HG02798 (cell line): ENCODE results near the gene CELF2.

Source experiments
- ATAC-seq: cut with Tn5 transposase; IDR thresholded peaks from one replicate; pipeline ENCODE4 v1.9.1; 2021; ENCODE audit warnings: mild to moderate bottlenecking; ENCODE audit not compliant: unreplicated experiment, poor library complexity

CELF2 gene

DNA sequence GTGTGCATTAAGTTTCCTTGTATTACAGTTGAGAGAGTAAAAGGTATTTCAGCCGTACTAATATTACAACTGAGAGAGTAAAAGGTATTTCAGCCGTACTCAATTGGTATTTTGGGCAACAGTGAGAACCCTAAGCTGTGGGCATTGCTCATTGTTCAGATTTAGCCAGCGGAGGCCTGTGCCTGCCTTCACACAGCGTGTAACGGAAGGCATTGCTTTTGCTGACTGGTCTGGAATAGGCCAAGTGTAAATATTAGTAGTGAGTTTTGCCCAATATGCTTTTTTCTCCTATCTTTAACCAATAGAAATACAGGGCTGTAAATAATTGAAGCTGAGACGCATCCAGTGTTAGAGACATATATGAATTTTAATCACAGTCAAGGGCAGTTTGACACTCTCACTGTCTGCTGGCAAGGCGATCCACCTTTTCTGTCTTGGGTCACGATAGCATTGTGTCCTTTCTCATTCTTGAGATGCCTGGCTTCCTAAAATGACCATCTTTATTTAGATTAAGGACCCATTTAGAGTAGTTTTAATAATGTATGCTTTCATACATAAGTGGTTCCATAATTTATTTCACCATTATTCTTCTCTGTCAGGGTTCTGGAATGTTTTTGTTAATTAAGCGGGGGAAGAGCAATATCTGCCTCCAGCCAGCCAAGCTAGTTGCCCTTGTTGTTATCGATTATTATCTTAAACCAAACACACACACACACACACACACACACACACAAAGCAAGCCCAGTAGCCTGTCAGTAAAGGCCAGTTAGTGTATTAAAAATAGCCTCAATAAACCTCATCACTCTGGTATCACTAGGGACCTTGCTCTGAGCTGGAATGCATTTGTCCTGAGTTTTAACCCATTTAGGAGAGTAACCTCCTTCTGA is 130.7 kb downstream of the CELF2 start:
- no peak for ATAC-seq

DNA sequence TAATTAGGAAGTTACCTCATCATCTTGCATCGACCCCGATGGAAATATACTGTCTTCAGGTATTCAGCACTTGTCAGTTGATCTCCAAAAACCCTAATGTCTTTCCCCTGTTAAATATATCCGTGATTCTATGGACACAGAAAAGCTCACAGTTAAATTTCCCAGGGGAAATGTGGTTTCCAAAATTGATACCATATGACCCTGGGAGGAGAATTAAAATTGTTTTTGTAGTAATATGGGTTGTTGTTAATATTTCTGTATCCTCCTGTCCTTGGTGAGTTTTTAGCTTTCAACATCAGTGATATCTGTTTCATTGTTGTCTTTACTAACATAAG is 132.1 kb downstream of the CELF2 start:
- no peak for ATAC-seq

- peak; percentile 48 for ATAC-seq
These were observed 132.6 kb downstream of the CELF2 start for GRCh38 chr10:11150231-11150731.

DNA sequence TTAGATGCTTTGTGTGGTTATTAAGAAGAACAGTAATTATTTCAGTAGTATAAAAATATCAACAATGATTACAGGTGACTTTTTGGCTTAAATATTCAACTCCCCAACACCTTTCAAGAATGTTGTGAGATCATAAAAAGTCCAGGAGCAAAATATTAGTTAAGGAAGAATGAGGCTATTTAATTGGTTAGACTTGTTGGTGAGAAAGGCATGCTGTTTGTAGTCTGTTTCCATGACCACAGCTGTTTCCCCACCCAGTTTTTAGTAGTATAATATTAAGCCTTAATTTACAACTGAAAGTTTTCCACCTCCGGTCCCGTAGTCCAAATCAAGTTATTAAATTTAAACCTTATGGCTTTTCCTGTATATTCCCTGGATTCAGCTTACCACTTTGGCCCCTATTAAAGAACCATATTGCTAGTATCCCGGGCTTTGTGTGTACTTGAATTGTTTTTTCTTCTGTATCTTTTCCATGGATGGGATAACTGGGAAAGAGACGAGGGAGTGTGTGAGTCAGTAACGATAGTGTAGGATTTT is 133.3 kb downstream of the CELF2 start:
- no peak for ATAC-seq

DNA sequence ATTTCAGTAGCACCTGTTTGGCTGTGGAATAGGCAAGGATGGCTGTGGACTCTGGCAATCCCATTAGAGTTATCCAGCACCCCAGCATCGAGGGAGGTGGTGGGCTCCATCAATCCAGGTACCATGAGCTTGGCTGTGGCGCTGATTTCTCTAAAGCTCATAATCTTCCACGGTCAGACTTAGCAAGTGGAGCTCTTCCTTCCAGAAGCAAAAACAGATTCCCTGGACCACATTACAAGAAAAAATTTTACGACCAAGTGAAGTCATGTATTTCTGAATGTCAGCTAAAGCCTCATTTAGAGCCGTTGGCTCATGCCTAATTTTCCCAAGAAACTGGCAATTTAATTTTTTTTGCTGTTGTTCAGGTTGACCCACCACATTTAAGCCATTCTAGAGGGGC is 135.1 kb downstream of the CELF2 start:
- ATAC-seq = no peak

DNA sequence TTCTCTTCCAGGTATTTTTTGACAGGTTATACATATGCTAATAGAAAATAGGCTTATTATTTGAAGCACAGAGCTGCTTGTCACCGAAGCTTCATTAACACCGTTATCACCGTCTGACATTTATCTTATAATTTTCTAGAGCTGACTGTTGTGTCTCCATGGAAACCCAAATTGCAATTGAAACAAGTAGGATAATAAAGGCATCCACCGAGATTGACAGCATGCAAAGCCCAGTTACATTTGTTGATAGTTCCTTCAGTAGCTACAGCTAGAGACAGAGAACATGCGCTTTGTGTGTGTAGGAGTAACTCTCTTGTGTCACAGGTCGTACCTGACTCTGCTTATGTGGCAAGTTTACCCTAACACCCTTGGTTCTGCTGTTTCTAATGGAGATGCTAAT is 135.6 kb downstream of the CELF2 start:
- ATAC-seq = no peak

- ATAC-seq = no peak
These were observed 136.1 kb downstream of the CELF2 start for GRCh38 chr10:11153766-11154165.

- ATAC-seq = no peak
These were observed 136.7 kb downstream of the CELF2 start for GRCh38 chr10:11154333-11154732.

DNA sequence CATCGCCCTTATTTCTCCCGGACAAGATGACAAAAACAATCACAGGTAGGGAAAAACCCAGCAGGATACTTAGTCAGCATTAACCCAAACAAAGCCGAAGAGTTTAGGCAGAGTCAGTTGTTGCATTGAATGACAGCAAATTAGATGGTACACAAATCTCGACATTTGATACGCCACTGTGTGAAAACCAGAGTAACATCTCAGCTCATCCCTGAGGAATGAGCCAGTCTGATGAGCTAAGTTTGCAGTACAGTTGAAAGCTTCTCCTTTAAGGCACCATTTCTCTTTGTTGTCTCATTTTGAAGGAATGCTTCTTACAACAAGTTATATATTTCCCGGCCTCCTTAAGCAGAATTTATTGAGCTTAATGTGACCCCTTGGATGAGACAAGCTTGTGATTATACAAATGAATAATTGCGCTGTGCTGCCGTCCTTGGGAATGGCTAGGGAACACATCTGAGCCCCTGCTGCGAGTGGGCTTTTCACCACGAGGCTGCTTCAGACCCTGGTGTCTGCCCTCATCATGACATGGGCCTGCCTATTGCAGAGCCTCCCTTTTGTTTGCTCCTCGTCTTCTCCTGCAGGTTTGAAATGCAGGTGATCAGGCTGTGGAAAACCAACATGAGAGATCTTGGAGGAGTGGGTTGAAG is 137.3 kb downstream of the CELF2 start:
- ATAC-seq = no peak

DNA sequence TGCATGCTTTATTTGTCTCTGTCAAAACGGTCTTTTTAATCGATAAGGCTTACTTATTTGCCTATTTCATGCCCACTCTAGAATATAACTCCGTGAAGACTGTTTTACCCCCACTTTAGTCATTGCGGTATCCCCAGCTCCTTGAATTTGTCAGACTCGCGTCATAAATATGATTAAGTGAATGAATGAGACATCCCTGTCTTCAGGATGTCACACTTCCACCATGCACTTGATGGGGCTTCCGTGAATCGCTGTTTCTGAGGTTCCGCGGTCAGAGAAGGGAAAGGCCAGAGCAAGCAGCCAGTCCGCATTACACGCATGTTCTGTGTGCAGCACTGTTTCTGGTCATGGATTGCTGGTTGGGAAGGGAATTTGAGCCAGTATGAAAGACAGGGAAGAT is 138.8 kb downstream of the CELF2 start:
- ATAC-seq = no peak

DNA sequence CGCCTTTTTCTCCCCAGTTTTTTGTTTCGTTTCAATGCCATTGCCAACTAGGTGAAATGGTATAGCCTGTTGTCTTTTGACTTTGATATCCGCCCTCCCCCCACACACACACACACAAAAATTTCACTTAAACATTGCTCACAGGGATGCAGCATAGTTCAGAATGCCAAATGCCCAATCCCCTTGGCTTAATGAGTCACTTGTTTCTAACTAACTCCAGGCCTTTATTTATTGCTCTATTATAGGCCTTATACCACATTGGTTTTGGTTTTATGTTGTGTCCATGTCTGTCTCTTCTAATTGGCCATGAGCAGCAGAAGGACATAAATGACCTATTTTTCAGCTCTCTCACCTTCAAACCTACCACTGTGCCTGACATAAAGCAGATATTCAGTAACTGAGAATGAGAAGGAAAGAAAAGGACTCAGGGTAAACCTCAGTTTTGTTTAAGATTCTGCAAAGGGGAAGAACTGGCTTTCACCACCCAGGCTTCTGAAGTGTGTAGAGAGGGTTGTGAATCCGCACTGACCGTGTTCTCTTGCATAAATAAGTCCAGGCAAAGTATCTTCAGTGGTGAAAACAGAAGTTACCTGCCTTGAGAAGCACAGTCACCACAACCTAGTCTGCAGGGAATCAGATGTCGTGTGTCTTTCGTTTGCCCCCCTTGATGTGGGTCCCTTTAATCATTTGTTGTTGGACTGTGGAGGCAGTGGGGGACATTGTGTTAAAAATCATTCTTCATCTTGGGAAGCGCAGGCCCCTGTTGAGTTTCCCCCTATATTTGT is 139.8 kb downstream of the CELF2 start:
- ATAC-seq = peak; percentile 43

DNA sequence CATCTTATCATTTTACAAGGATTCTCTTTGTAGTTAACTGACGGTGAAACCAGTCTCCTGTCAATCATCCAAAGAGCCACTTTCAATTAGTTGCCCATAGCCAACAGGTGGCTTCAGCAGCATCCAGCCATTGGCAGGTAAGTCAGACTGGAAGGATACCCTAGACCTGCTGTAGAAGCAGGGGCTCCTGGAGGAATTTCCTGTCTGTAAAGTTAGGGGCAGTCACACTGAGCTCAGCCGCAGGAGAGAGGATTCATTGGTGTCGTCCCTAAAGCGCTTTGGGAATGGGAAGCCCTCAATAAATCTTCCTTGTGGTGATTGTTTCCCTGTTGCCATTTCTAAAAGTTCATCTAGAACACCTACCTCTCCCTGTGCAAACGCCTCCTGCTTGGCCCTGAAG is 140.4 kb downstream of the CELF2 start:
- no peak for ATAC-seq

GRCh38 chr10:11159543-11160215 is 142.0 kb downstream of the CELF2 start:
- ATAC-seq = no peak

DNA sequence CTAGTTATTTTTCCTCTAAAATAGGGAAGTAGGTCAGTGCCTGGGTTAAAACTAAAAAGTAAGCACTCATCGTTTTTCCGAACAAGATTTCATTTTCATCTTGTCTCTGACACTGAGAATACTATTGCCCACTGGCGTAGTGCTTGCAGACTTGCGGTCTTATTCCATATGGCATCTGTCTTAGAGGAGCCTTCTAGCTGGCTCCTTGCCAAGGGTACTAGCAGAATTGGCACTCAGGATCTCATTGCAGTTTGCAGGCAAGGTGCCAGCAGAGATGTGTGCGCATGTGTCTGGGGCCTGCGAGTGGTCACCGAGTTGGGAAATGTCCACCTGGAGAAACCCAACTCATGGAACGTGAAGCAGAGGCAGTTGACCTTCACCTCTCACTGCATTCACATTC is 143.4 kb downstream of the CELF2 start:
- no peak for ATAC-seq

- no peak for ATAC-seq
These were observed 144.2 kb downstream of the CELF2 start for GRCh38 chr10:11161910-11162309.

DNA sequence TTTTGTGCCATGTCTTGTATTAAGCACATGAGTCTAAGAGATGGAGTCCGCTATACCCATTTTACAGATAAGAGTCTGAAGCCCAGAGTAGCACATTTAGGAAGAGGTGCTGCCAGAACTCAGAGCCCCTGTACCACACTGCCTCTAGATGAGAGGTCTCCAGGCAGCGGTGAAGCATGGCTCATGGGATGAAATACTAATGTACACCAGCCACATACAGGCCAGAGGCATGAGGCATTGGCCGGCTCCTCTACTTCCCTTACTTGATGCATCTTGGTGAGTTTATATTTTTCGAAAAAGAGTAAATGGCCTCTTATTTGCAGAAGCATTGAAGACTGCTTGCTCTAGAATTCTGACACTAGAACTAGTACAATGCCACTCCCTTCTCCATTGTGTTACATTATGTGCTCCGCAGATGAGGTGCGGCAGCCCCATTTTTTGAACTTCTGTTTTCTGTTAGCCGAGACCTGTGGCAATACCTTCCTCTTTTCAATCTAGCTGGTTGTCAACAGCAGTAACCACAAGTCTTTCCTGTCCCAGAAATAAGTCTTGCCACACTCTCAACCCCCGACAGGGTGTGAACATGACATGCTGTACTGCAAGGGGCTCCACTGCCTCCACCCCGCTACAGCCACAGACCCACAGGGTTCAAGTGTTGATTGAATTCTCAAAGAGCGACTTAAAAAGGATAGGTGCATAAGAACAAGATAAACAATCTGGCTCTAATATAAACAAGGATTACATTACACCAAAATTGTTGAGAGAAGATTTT is 145.3 kb downstream of the CELF2 start:
- peak; percentile 76 for ATAC-seq

DNA sequence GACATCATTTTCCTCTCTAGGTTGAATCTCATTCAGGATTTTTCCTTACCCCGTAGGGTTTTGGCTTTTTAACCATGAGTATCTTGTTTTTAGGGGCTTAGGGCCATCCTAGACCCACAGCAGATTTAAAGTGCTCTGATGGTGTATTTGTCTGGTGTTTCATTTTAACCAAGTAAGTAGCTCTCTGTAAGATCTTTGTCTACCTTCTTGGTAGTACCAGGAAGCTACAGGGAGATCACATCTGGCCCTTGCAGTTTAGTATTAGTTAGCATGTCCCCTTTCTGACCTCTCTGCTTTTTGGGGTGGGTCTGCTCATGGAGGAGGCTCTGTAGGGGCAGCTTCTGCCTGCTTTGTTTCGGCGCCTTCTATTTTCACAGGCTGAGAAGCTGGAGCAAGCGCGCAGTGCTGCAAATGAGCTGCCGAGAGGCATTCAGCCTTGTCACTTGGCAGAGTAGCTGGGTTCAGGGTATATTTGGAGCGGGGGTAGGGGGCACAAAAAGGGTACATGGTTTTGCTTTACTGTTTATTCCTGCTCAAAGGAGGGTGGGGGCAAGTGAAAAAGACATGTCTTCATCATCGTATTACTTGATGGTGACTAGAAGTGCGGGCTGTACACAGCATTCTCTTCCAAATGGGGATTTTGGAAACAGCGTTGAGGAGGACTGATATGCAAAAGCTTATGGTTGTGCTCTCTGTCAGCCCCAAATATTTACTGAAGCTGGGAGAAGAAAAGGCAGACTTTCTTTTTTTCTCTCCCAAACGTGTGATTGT is 146.3 kb downstream of the CELF2 start:
- ATAC-seq = no peak

DNA sequence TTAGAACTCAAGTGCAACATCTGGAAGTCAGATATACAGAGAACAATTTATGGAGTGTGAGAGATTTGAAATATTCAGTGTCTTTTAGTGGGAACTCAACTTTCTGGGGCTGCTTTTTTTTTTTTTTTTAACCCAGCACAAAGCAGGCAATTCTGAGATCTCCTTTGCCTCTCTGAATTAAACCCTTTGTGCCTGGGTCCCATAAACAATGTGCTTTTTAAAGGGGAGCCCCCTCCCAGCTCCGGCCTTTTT is 146.8 kb downstream of the CELF2 start:
- no peak for ATAC-seq
